ENCODE measurements around the gene MCC. TPM values are rescaled to one million over a fixed set of nuclear protein-coding genes. Genes with fewer than 3 reads are reported as not detected.

MCC gene
- polyA plus RNA-seq, 4 donors, result 0.45 to 3.5 (median 1.6) TPM

GRCh38 chr5:113194125-113194524 is 294.1 kb downstream of the MCC start:
- H3K9me3 ChIP-seq (ENCODE audit: control insufficient read depth in 2 of 2, insufficient read depth in 1 of 2, low read depth in 1 of 2, low read length in 1 of 2), result peaks cover 0 to 3% of the 10 kb centered on the region in 2 donors
- H3K27ac ChIP-seq (ENCODE audit: low read depth in 1 of 3, low read length in 2 of 3), result no peak overlapping the region
- no peaks in the 10 kb centered on the region for H3K27me3 ChIP-seq (ENCODE audit: control insufficient read depth in 3 of 3, insufficient read depth in 3 of 3, low read length in 3 of 3)
- FAIRE-seq (no peak), DNase-seq (no peak)
- no peaks in the 10 kb centered on the region for H3K36me3 ChIP-seq (ENCODE audit: control insufficient read depth in 3 of 3, insufficient read depth in 2 of 3, low read depth in 1 of 3, low read length in 3 of 3)
- no peaks in the 10 kb centered on the region for H3K4me1 ChIP-seq (ENCODE audit: control insufficient read depth in 3 of 3, insufficient read depth in 2 of 3, low read depth in 1 of 3, low read length in 2 of 3)
- 79 to 87% (median 84%) methylated on average over 6 of the region's 6 CpGs for WGBS, 3 donors
- H3K4me3 ChIP-seq (ENCODE audit: low read depth in 1 of 3, low read length in 3 of 3), result no peak overlapping the region

GRCh38 chr5:113193311-113193978 is 294.8 kb downstream of the MCC start:
- 71 to 82% (median 77%) methylated on average over 5 of the region's 5 CpGs for WGBS, 3 donors
- Histone ChIP-seq H3K27me3 (ENCODE audit: control insufficient read depth in 3 of 3, insufficient read depth in 3 of 3, low read length in 3 of 3) (no peaks in the 10 kb centered on the region), H3K36me3 (ENCODE audit: control insufficient read depth in 3 of 3, insufficient read depth in 2 of 3, low read depth in 1 of 3, low read length in 3 of 3) (no peaks in the 10 kb centered on the region), H3K9me3 (ENCODE audit: control insufficient read depth in 2 of 2, insufficient read depth in 1 of 2, low read depth in 1 of 2, low read length in 1 of 2) (peaks cover 0 to 3% of the 10 kb centered on the region in 2 donors), H3K4me1 (ENCODE audit: control insufficient read depth in 3 of 3, insufficient read depth in 2 of 3, low read depth in 1 of 3, low read length in 2 of 3) (no peaks in the 10 kb centered on the region), H3K4me3 (ENCODE audit: low read depth in 1 of 3, low read length in 3 of 3) (no peak overlapping the region), H3K27ac (ENCODE audit: low read depth in 1 of 3, low read length in 2 of 3) (no peak overlapping the region)
- DNase-seq (no peak), FAIRE-seq (no peak)

DNA sequence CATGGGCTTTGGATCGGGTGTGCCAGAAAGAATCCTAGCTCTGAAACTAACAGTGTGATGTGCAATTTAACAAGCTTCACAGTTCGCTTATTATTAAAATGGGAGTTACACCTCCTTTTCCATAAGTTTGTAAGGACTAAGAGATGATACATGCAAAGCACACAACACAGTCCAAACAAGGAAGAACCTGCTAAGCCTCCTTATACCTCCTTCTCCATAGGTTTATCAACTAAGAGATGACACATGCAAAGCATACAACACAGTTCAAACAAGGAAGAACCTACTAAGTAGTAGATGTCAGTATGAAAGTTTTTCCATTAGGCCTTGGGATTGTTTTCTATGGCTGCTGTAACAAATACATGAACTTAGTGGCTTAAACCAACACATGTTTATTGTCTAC is 295.7 kb downstream of the MCC start:
- H3K27ac ChIP-seq (ENCODE audit: low read depth in 1 of 3, low read length in 2 of 3), result no peak overlapping the region
- no peak for FAIRE-seq
- H3K4me3 ChIP-seq (ENCODE audit: low read depth in 1 of 3, low read length in 3 of 3), result no peak overlapping the region
- H3K4me1 ChIP-seq (ENCODE audit: control insufficient read depth in 3 of 3, insufficient read depth in 2 of 3, low read depth in 1 of 3, low read length in 2 of 3), result no peaks in the 10 kb centered on the region
- WGBS, 3 donors, result 81 to 89% (median 89%) methylated on average over 2 of the region's 2 CpGs
- H3K27me3 ChIP-seq (ENCODE audit: control insufficient read depth in 3 of 3, insufficient read depth in 3 of 3, low read length in 3 of 3), result no peaks in the 10 kb centered on the region
- DNase-seq, result no peak
- H3K36me3 ChIP-seq (ENCODE audit: control insufficient read depth in 3 of 3, insufficient read depth in 2 of 3, low read depth in 1 of 3, low read length in 3 of 3), result no peaks in the 10 kb centered on the region
- H3K9me3 ChIP-seq (ENCODE audit: control insufficient read depth in 2 of 2, insufficient read depth in 1 of 2, low read depth in 1 of 2, low read length in 1 of 2), result peaks cover 0 to 3% of the 10 kb centered on the region in 2 donors

DNA sequence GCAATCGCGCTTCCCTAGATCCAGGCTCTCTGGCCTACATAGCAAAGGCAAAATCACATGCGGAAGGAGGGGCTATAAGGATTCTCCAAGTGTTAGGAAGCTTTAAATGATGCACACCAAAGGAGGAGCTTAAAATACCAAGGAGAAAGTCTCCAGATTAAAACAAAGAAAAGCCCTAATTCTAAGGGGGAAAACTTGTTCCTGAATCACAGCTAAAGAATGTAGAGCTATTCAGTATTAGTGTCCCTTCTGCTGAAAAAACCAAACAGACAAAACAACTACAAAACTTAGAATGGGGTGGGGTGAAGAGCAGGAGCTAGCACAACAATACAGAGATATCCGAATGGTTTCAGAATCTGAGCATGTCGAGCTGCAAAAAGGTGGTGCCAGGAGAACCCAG is 297.9 kb downstream of the MCC start:
- no peaks in the 10 kb centered on the region for H3K27me3 ChIP-seq (ENCODE audit: control insufficient read depth in 3 of 3, insufficient read depth in 3 of 3, low read length in 3 of 3)

GRCh38 chr5:113189291-113189690 is 299.0 kb downstream of the MCC start:
- FAIRE-seq (no peak), DNase-seq (no peak)
- WGBS, 3 donors, result 87 to 90% (median 88%) methylated on average over 3 of the region's 3 CpGs
- Histone ChIP-seq H3K27ac (ENCODE audit: low read depth in 1 of 3, low read length in 2 of 3) (no peak overlapping the region), H3K27me3 (ENCODE audit: control insufficient read depth in 3 of 3, insufficient read depth in 3 of 3, low read length in 3 of 3) (no peaks in the 10 kb centered on the region), H3K4me1 (ENCODE audit: control insufficient read depth in 3 of 3, insufficient read depth in 2 of 3, low read depth in 1 of 3, low read length in 2 of 3) (no peaks in the 10 kb centered on the region), H3K4me3 (ENCODE audit: low read depth in 1 of 3, low read length in 3 of 3) (no peak overlapping the region), H3K36me3 (ENCODE audit: control insufficient read depth in 3 of 3, insufficient read depth in 2 of 3, low read depth in 1 of 3, low read length in 3 of 3) (no peaks in the 10 kb centered on the region), H3K9me3 (ENCODE audit: control insufficient read depth in 2 of 2, insufficient read depth in 1 of 2, low read depth in 1 of 2, low read length in 1 of 2) (peaks cover 0 to 3% of the 10 kb centered on the region in 2 donors)

More for the DNA sequence above, 297.9 kb downstream of the MCC start:
- no peak overlapping the region for H3K4me3 ChIP-seq (ENCODE audit: low read depth in 1 of 3, low read length in 3 of 3)
- 92 to 94% (median 93%) methylated on average over 5 of the region's 5 CpGs for WGBS, 3 donors
- H3K9me3 ChIP-seq (ENCODE audit: control insufficient read depth in 2 of 2, insufficient read depth in 1 of 2, low read depth in 1 of 2, low read length in 1 of 2), result peaks cover 0 to 3% of the 10 kb centered on the region in 2 donors
- no peak overlapping the region for H3K27ac ChIP-seq (ENCODE audit: low read depth in 1 of 3, low read length in 2 of 3)
- H3K4me1 ChIP-seq (ENCODE audit: control insufficient read depth in 3 of 3, insufficient read depth in 2 of 3, low read depth in 1 of 3, low read length in 2 of 3), result no peaks in the 10 kb centered on the region
- FAIRE-seq, result no peak
- DNase-seq, result no peak
- H3K36me3 ChIP-seq (ENCODE audit: control insufficient read depth in 3 of 3, insufficient read depth in 2 of 3, low read depth in 1 of 3, low read length in 3 of 3), result no peaks in the 10 kb centered on the region

DNA sequence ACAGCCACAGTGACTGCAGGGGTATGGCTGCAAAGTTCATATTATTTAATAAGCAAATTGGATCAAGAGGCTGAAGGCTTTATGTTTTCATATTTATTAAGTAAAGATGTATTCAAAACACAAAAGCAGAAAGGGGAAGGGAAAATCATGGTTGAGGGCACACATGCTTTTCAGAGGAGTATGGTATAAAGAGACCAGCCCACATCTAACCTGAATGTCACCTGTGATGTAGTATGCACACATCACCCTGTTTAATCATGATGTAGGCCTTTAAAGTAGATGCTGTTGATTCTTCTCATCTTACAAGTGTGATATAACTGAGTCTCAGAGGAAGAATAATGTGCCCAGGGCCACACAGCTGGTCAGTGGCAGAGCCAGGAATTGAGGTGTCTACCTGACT is 299.8 kb downstream of the MCC start:
- Histone ChIP-seq H3K9me3 (ENCODE audit: control insufficient read depth in 2 of 2, insufficient read depth in 1 of 2, low read depth in 1 of 2, low read length in 1 of 2) (peaks cover 0 to 3% of the 10 kb centered on the region in 2 donors), H3K4me3 (ENCODE audit: low read depth in 1 of 3, low read length in 3 of 3) (no peak overlapping the region), H3K27ac (ENCODE audit: low read depth in 1 of 3, low read length in 2 of 3) (no peak overlapping the region), H3K4me1 (ENCODE audit: control insufficient read depth in 3 of 3, insufficient read depth in 2 of 3, low read depth in 1 of 3, low read length in 2 of 3) (no peaks in the 10 kb centered on the region), H3K36me3 (ENCODE audit: control insufficient read depth in 3 of 3, insufficient read depth in 2 of 3, low read depth in 1 of 3, low read length in 3 of 3) (no peaks in the 10 kb centered on the region), H3K27me3 (ENCODE audit: control insufficient read depth in 3 of 3, insufficient read depth in 3 of 3, low read length in 3 of 3) (no peaks in the 10 kb centered on the region)
- FAIRE-seq (no peak), DNase-seq (no peak)

DNA sequence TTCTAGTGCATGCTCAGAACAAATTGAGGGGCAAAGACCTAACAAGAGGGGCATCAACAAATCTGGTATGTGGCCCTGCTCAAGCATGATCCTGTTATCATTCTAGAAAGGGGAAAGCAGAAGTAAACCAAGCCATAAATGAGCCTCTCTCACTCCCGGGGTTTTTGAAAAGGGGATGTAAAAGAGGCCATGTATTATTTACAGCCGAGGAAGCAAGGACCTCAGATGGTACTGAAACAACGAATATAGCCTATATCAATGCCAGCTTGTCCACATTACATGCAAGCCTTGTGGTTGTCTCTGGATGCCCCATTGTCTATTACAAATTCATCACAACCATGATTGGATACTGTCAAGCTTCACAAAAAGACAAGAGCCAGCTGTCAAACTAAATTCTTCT is 300.3 kb downstream of the MCC start:
- no peaks in the 10 kb centered on the region for H3K36me3 ChIP-seq (ENCODE audit: control insufficient read depth in 3 of 3, insufficient read depth in 2 of 3, low read depth in 1 of 3, low read length in 3 of 3)
- H3K9me3 ChIP-seq (ENCODE audit: control insufficient read depth in 2 of 2, insufficient read depth in 1 of 2, low read depth in 1 of 2, low read length in 1 of 2), result peaks cover 0 to 2% of the 10 kb centered on the region in 2 donors
- H3K27ac ChIP-seq (ENCODE audit: low read depth in 1 of 3, low read length in 2 of 3), result no peak overlapping the region
- H3K27me3 ChIP-seq (ENCODE audit: control insufficient read depth in 3 of 3, insufficient read depth in 3 of 3, low read length in 3 of 3), result no peaks in the 10 kb centered on the region
- 56 to 64% (median 60%) methylated on average over 3 of the region's 3 CpGs for WGBS, 3 donors
- no peak overlapping the region for H3K4me3 ChIP-seq (ENCODE audit: low read depth in 1 of 3, low read length in 3 of 3)
- FAIRE-seq (no peak), DNase-seq (no peak)
- H3K4me1 ChIP-seq (ENCODE audit: control insufficient read depth in 3 of 3, insufficient read depth in 2 of 3, low read depth in 1 of 3, low read length in 2 of 3), result no peaks in the 10 kb centered on the region

DNA sequence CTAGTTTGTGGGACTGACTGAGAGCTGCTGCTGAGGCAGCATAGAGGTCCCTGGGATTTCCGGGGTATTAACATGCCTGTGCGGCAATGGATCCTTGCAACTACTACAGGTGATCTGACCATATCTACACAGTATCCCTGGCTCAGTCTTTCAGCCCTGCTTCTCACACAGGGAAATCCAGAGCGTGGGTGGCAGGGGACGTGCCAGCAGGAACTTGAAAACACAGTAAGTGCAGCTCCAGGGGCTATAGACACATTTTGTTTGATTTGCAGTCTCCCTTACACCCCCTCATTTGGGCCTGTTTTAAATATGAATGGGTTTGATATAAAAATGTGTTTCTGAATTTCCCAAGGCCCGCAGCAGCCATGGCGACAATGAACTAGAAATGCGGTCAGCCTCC is 302.2 kb downstream of the MCC start:
- FAIRE-seq, result no peak
- no peak overlapping the region for H3K4me3 ChIP-seq (ENCODE audit: low read depth in 1 of 3, low read length in 3 of 3)
- no peak overlapping the region for H3K27ac ChIP-seq (ENCODE audit: low read depth in 1 of 3, low read length in 2 of 3)
- H3K36me3 ChIP-seq (ENCODE audit: control insufficient read depth in 3 of 3, insufficient read depth in 2 of 3, low read depth in 1 of 3, low read length in 3 of 3), result no peaks in the 10 kb centered on the region
- no peaks in the 10 kb centered on the region for H3K4me1 ChIP-seq (ENCODE audit: control insufficient read depth in 3 of 3, insufficient read depth in 2 of 3, low read depth in 1 of 3, low read length in 2 of 3)
- H3K27me3 ChIP-seq (ENCODE audit: control insufficient read depth in 3 of 3, insufficient read depth in 3 of 3, low read length in 3 of 3), result no peaks in the 10 kb centered on the region
- no peak for DNase-seq
- WGBS, 3 donors, result 82 to 90% (median 88%) methylated on average over 7 of the region's 7 CpGs
- H3K9me3 ChIP-seq (ENCODE audit: control insufficient read depth in 2 of 2, insufficient read depth in 1 of 2, low read depth in 1 of 2, low read length in 1 of 2), result no peaks in the 10 kb centered on the region

DNA sequence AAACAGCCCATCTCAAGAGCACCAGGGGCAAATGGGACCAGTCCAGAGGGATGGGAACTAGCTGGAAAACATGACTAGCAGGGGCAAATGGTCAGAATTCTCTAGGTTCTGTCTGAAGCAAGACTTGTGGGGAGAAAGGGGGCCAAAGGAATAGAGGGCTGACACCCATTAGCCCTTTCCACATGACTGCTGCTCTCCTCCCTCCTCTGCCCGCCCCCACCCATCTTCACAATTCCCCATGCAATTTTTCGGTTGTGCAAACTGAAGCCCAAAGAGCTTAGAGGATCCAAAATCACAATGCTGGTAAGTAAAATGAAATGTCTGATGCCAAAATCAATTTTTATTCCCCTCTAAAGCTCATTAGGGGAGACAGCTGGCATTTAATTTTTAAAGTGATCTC is 304.6 kb downstream of the MCC start:
- FAIRE-seq (no peak), DNase-seq (no peak)
- 63 to 79% (median 67%) methylated on average over 2 of the region's 2 CpGs for WGBS, 3 donors
- no peaks in the 10 kb centered on the region for H3K27me3 ChIP-seq (ENCODE audit: control insufficient read depth in 3 of 3, insufficient read depth in 3 of 3, low read length in 3 of 3)
- H3K36me3 ChIP-seq (ENCODE audit: control insufficient read depth in 3 of 3, insufficient read depth in 2 of 3, low read depth in 1 of 3, low read length in 3 of 3), result no peaks in the 10 kb centered on the region
- H3K9me3 ChIP-seq (ENCODE audit: control insufficient read depth in 2 of 2, insufficient read depth in 1 of 2, low read depth in 1 of 2, low read length in 1 of 2), result no peaks in the 10 kb centered on the region
- H3K27ac ChIP-seq (ENCODE audit: low read depth in 1 of 3, low read length in 2 of 3), result no peak overlapping the region
- H3K4me1 ChIP-seq (ENCODE audit: control insufficient read depth in 3 of 3, insufficient read depth in 2 of 3, low read depth in 1 of 3, low read length in 2 of 3), result no peaks in the 10 kb centered on the region
- no peak overlapping the region for H3K4me3 ChIP-seq (ENCODE audit: low read depth in 1 of 3, low read length in 3 of 3)

Data from small intestine (tissue), 7 donors.